ENCODE measurements around the gene CAPNS1. TPM values are rescaled to one million over a fixed set of nuclear protein-coding genes. Genes with fewer than 3 reads are reported as not detected.
"Not testable (repeated sequence)": the region's sequence is repeated elsewhere in the genome, so short reads cannot be mapped to it uniquely, and the experiment has no call there.

The CAPNS1 gene
- total and polyA plus RNA-seq, 12 donors, result 94.8 to 916 (median 609) TPM

- Histone ChIP-seq H3K27me3 (no peaks in the 10 kb centered on the region), H3K27ac (peak overlapping the region; percentile 77 to 92 (median 84)), H3K4me1 (replicated peaks in 1 of 2) (peaks cover 0 to 17% of the 10 kb centered on the region in 2 donors), H3K4me3 (peak overlapping the region in 2 of 4 donors; percentile 21 to 42), H3K36me3 (replicated peaks in 1 of 2) (peaks cover 0 to 25% of the 10 kb centered on the region in 2 donors), H3K9me3 (replicated peaks in 1 of 3) (no peaks in the 10 kb centered on the region)
- DNase-seq, result no peak
- intact Hi-C loops (cut with DNase I), result loop anchor here in 1 of 2 donors (5.0 kb wide), 1 partner anchor 44 kb away; no protein-coding TSS in a partner anchor
- TF ChIP-seq CTCF (IDR thresholded peaks at IDR 0.05) (no peak), POLR2A (IDR thresholded peaks at IDR 0.05) (no peak)
- WGBS, 4 donors, result 5 to 13% (median 6%) methylated on average over 8 to 10 of the region's 10 CpGs
These were observed 11.5 kb upstream of the CAPNS1 start for GRCh38 chr19:36128392-36128736.

GRCh38 chr19:36131221-36131620 lies 8.6 kb upstream of the CAPNS1 start:
- peak in 2 of 7 donors; percentile 33 to 54 for DNase-seq
- intact Hi-C loops (cut with DNase I); H3K9me3 ChIP-seq (replicated peaks in 1 of 3); H3K27ac ChIP-seq; H3K27me3 ChIP-seq; H3K36me3 ChIP-seq (replicated peaks in 1 of 2); H3K4me3 ChIP-seq: not testable (repeated sequence)
- WGBS, 4 donors, result 59 to 66% (median 65%) methylated on average over 6 of the region's 6 CpGs
- peaks cover under 1 to 17% of the 10 kb centered on the region in 2 donors for H3K4me1 ChIP-seq (replicated peaks in 1 of 2)

- H3K4me1 ChIP-seq (replicated peaks in 1 of 2), result peaks cover 8 to 13% of the 10 kb centered on the region in 2 donors
- H3K4me3 ChIP-seq; H3K27ac ChIP-seq; intact Hi-C loops (cut with DNase I); DNase-seq; H3K9me3 ChIP-seq (replicated peaks in 1 of 3); H3K27me3 ChIP-seq; H3K36me3 ChIP-seq (replicated peaks in 1 of 2): not testable (repeated sequence)
- WGBS, 4 donors, result 85 to 100% (median 91%) methylated on average over 3 to 4 of the region's 4 CpGs
These were observed 5.0 kb upstream of the CAPNS1 start for GRCh38 chr19:36134867-36135266.

GRCh38 chr19:36136964-36137686 lies 2.7 kb upstream of the CAPNS1 start:
- Histone ChIP-seq H3K4me3 (no peak overlapping the region), H3K9me3 (replicated peaks in 1 of 3) (no peaks in the 10 kb centered on the region), H3K4me1 (replicated peaks in 1 of 2) (peaks cover 16 to 21% of the 10 kb centered on the region in 2 donors), H3K27me3 (no peaks in the 10 kb centered on the region), H3K36me3 (replicated peaks in 1 of 2) (peaks cover 0 to 5% of the 10 kb centered on the region in 2 donors), H3K27ac (peak overlapping the region; percentile 41 to 84 (median 68))
- DNase-seq, result peak; percentile 84 to 96 (median 94)
- intact Hi-C loops (cut with DNase I), result no loop called here
- TF ChIP-seq POLR2A (IDR thresholded peaks at IDR 0.05), result peak in 1 of 2 donors; percentile 82
- TF ChIP-seq CTCF (IDR thresholded peaks at IDR 0.05), result no peak
- WGBS, 4 donors, result 40 to 50% (median 46%) methylated on average over 12 of the region's 12 CpGs

GRCh38 chr19:36139120-36139472 lies 770 bp upstream of the CAPNS1 start:
- no peak for TF ChIP-seq POLR2A (IDR thresholded peaks at IDR 0.05)
- no peak for TF ChIP-seq CTCF (IDR thresholded peaks at IDR 0.05)
- Histone ChIP-seq H3K36me3 (replicated peaks in 1 of 2) (peaks cover 0 to 24% of the 10 kb centered on the region in 2 donors), H3K27me3 (no peaks in the 10 kb centered on the region), H3K9me3 (replicated peaks in 1 of 3) (no peaks in the 10 kb centered on the region), H3K4me1 (replicated peaks in 1 of 2) (peaks cover 16 to 21% of the 10 kb centered on the region in 2 donors), H3K4me3 (peak overlapping the region in 2 of 4 donors; percentile 71 to 94), H3K27ac (peak overlapping the region; percentile 96 to 99 (median 99))
- no peak for DNase-seq
- WGBS, 4 donors, result 57 to 63% (median 60%) methylated on average over 7 of the region's 7 CpGs
- intact Hi-C loops (cut with DNase I), result no loop called here
